Gastroesophageal sphincter (tissue), 4 donors: ENCODE results near the gene TRIM25. TPM values are rescaled to one million over a fixed set of nuclear protein-coding genes. Genes with fewer than 3 reads are reported as not detected.

Source experiments
- ATAC-seq: fragments of 150-250 bp; one replicate; pipeline ENCODE4 v1.9.1; 2016; ENCODE audit warnings: mild to moderate bottlenecking, moderate library complexity
- H3K27ac ChIP-seq, 4 donors: fragments of 200-600 bp; sonication (generic) in 3 of 4; 1 replicate in 3 of 4; 2 replicates in 1 of 4; pipeline ENCODE4 v1.5.1; 2016 to 2019
- H3K27me3 ChIP-seq: fragments of 200-600 bp; sonication (generic); one replicate; pipeline ENCODE4 v1.5.1; 2019
- H3K36me3 ChIP-seq, 2 donors: fragments of 200-600 bp; sonication (generic); one replicate each; pipeline ENCODE4 v1.5.1; 2019; ENCODE audit warnings: control low read depth in 1 of 2
- H3K4me1 ChIP-seq, 3 donors: fragments of 200-600 bp; sonication (generic); 1 replicate in 2 of 3; 2 replicates in 1 of 3; pipeline ENCODE4 v1.5.1; 2016 to 2019; ENCODE audit warnings: control low read depth in 2 of 3
- H3K4me3 ChIP-seq, 2 donors: fragments of 200-600 bp; sonication (generic); one replicate each; pipeline ENCODE4 v1.5.1; 2019; ENCODE audit warnings: mild to moderate bottlenecking in 1 of 2, moderate library complexity in 1 of 2
- H3K9me3 ChIP-seq, 3 donors: fragments of 200-600 bp; sonication (generic); one replicate each; pipeline ENCODE4 v1.5.1; 2017 to 2019; ENCODE audit warnings: control low read depth in 2 of 3
- CTCF ChIP-seq, 4 experiments: fragments of 200-600 bp in 2 of 4; fragments of 450-650 bp in 2 of 4; sonication (generic) in 1 of 4; IDR thresholded peaks; one replicate each; pipeline ENCODE4 v1.5.1; 2017 to 2019; ENCODE audit warnings: antibody characterized with exemption in 4 of 4, mild to moderate bottlenecking in 2 of 4, moderate library complexity in 2 of 4
- EP300 ChIP-seq: sonication (generic); formaldehyde crosslinking; IDR thresholded peaks from one replicate; pipeline ENCODE4 v1.6.1; 2017; ENCODE audit warnings: antibody characterized with exemption, mild to moderate bottlenecking
- POLR2A ChIP-seq, 2 donors: fragments of 450-650 bp; IDR thresholded peaks; one replicate each; pipeline ENCODE4 v1.6.1; 2017; ENCODE audit warnings: antibody characterized with exemption in 2 of 2, mild to moderate bottlenecking in 2 of 2, moderate library complexity in 1 of 2
- POLR2AphosphoS5 ChIP-seq: sonication (generic); formaldehyde crosslinking; IDR thresholded peaks from one replicate; pipeline ENCODE4 v1.6.1; 2017; ENCODE audit warnings: antibody characterized with exemption
- WGBS, 2 donors: methylation state at CpG; one replicate each; pipeline ENCODE4 v1.1.5; 2018; ENCODE audit warnings: low coverage in 1 of 2; 5-methylcytosine and 5-hydroxymethylcytosine counted together
- total RNA-seq, 4 donors: library from RNA; depleted of rRNA; stranded (reverse); fragments of >200 nt; gene quantifications; one replicate each; pipeline ENCODE4 v1.1.0, GENCODE V29; 2016

TRIM25 gene
- total RNA-seq, 4 donors from 2014 or later, result 10.1 to 36.6 (median 20.6) TPM

DNA sequence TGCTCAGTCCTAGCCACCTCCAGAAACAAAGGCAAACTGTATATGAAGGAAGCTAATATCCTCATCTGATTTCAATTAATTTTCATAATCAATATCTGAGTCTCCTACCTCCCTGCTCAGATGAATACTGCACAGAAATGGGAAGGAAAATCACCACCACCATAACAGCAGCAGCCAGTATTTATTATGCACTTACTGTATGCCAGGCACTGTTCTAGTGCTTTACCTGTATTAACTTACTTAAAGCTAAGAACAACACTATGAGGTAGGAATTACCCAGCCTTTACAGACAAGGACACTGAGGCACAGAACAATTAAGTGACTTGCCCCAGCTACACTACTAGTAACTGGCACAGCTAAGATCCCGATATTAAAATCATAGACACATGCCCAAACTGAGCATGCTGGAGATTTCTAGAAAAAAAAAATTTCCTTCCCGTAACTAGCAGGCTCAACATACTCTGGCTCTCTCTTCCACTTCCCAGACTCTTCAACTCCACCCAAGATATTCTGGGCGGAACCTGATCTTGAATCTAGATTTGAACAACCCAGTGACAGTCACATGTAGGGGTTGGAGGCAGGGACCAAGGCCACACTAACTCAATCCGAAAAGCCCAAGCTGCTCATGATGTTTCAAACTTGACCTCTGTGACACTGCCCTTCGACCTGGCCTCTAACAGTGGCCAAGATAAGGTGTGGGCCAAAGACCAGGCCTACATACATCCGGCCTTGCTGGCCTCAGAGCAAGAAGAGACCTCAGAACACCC lies 3.9 kb downstream of the TRIM25 start:
- TF ChIP-seq POLR2AphosphoS5, result peak; percentile 7
- TF ChIP-seq POLR2A (IDR thresholded peaks at IDR 0.05), result no peak
- Histone ChIP-seq H3K27me3 (no peaks in the 10 kb centered on the region), H3K4me1 (peaks cover 0 to 60% (median 18%) of the 10 kb centered on the region in 3 donors), H3K27ac (peak overlapping the region in 3 of 4 donors; percentile 58 to 88 (median 84)), H3K36me3 (peaks cover 0 to 43% of the 10 kb centered on the region in 2 donors), H3K4me3 (peak overlapping the region in 1 of 2 donors; percentile 90), H3K9me3 (no peaks in the 10 kb centered on the region)
- ATAC-seq, result peak; percentile 8
- 63 to 70% methylated on average over 3 to 5 of the region's 6 CpGs for WGBS, 2 donors

GRCh38 chr17:56908001-56908542 lies 5.8 kb downstream of the TRIM25 start:
- no peak overlapping the region for H3K4me3 ChIP-seq
- ATAC-seq, result no peak
- no peaks in the 10 kb centered on the region for H3K9me3 ChIP-seq
- peaks cover 0 to 53% (median 17%) of the 10 kb centered on the region in 3 donors for H3K4me1 ChIP-seq
- TF ChIP-seq POLR2A (IDR thresholded peaks at IDR 0.05) (no peak), CTCF (IDR thresholded peaks at IDR 0.05) (no peak), POLR2AphosphoS5 (no peak), EP300 (no peak)
- no peaks in the 10 kb centered on the region for H3K27me3 ChIP-seq
- 71 to 77% methylated on average over 2 to 6 of the region's 9 CpGs for WGBS, 2 donors
- H3K27ac ChIP-seq, result peak overlapping the region in 2 of 4 donors; percentile 39 to 41
- peaks cover 0 to 61% of the 10 kb centered on the region in 2 donors for H3K36me3 ChIP-seq

GRCh38 chr17:56903560-56903959 lies 10.3 kb downstream of the TRIM25 start:
- Histone ChIP-seq H3K27me3 (no peaks in the 10 kb centered on the region), H3K9me3 (no peaks in the 10 kb centered on the region), H3K27ac (no peak overlapping the region), H3K36me3 (peaks cover 0 to 100% of the 10 kb centered on the region in 2 donors), H3K4me1 (peaks cover 0 to 8% (median 1%) of the 10 kb centered on the region in 3 donors), H3K4me3 (no peak overlapping the region)
- WGBS, 2 donors, result 91 to 93% methylated on average over 3 to 5 of the region's 5 CpGs
- no peak for TF ChIP-seq EP300
- no peak for TF ChIP-seq CTCF (IDR thresholded peaks at IDR 0.05)
- TF ChIP-seq POLR2AphosphoS5, result no peak
- no peak for TF ChIP-seq POLR2A (IDR thresholded peaks at IDR 0.05)
- ATAC-seq, result no peak

GRCh38 chr17:56902348-56902747 lies 11.5 kb downstream of the TRIM25 start:
- ATAC-seq, result no peak
- H3K9me3 ChIP-seq, result no peaks in the 10 kb centered on the region
- peaks cover 0 to 100% of the 10 kb centered on the region in 2 donors for H3K36me3 ChIP-seq
- TF ChIP-seq CTCF (IDR thresholded peaks at IDR 0.05) (no peak), POLR2AphosphoS5 (no peak), EP300 (no peak), POLR2A (IDR thresholded peaks at IDR 0.05) (no peak)
- no peaks in the 10 kb centered on the region for H3K27me3 ChIP-seq
- 67 to 89% methylated on average over 2 to 4 of the region's 4 CpGs for WGBS, 2 donors
- H3K4me3 ChIP-seq, result no peak overlapping the region
- no peak overlapping the region for H3K27ac ChIP-seq
- H3K4me1 ChIP-seq, result no peaks in the 10 kb centered on the region

DNA sequence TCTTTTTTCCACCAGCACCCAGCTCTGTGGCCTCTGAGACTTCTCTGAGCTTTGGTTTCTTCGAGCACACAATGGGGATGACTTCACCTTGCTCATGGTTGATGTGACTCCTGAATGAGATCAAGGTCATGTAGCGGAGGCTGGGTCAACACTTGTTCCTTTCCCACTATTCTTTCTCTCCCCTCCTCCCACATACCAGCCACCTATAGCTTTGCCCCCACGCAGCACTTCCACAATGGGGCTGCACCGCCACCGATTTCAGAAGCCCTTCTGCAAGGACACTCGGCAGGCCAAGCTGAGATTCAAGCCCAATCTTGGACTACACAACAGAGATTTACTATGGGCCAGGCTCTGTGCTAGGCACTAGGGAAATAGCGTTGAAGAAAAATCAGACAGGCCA lies 14.4 kb downstream of the TRIM25 start:
- no peak overlapping the region for H3K27ac ChIP-seq
- H3K36me3 ChIP-seq, result peaks cover 0 to 100% of the 10 kb centered on the region in 2 donors
- H3K27me3 ChIP-seq, result no peaks in the 10 kb centered on the region
- ATAC-seq, result no peak
- WGBS, 2 donors, result 93 to 100% methylated on average over 2 to 5 of the region's 7 CpGs
- H3K4me3 ChIP-seq, result no peak overlapping the region
- H3K4me1 ChIP-seq, result no peaks in the 10 kb centered on the region
- H3K9me3 ChIP-seq, result no peaks in the 10 kb centered on the region
- TF ChIP-seq POLR2A (IDR thresholded peaks at IDR 0.05) (no peak), EP300 (no peak), CTCF (IDR thresholded peaks at IDR 0.05) (no peak), POLR2AphosphoS5 (no peak)
